PC-3 (cell line): ENCODE results near the gene EIF5.

Source experiments
- EZH2 ChIP-seq: fragments of 300-600 bp; sonication (generic); IDR thresholded peaks from one replicate; pipeline ENCODE4 v1.6.1; 2017; ENCODE audit warnings: antibody characterized with exemption, mild to moderate bottlenecking, low read length; ENCODE audit not compliant: unreplicated experiment
- EZH2phosphoT487 ChIP-seq: fragments of 300-600 bp; sonication (generic); IDR thresholded peaks from 2 replicates; pipeline ENCODE4 v1.6.1; 2018; ENCODE audit warnings: mild to moderate bottlenecking, antibody characterized with exemption, low read length, borderline replicate concordance
- TF ChIP-seq, protein P1 (sequence below): fragments of 300-600 bp; sonication (generic); conservative IDR thresholded peaks from 2 replicates; pipeline ENCODE4 v1.5.1; 2017; ENCODE audit warnings: antibody characterized with exemption, low read depth, mild to moderate bottlenecking, low read length

DNA sequence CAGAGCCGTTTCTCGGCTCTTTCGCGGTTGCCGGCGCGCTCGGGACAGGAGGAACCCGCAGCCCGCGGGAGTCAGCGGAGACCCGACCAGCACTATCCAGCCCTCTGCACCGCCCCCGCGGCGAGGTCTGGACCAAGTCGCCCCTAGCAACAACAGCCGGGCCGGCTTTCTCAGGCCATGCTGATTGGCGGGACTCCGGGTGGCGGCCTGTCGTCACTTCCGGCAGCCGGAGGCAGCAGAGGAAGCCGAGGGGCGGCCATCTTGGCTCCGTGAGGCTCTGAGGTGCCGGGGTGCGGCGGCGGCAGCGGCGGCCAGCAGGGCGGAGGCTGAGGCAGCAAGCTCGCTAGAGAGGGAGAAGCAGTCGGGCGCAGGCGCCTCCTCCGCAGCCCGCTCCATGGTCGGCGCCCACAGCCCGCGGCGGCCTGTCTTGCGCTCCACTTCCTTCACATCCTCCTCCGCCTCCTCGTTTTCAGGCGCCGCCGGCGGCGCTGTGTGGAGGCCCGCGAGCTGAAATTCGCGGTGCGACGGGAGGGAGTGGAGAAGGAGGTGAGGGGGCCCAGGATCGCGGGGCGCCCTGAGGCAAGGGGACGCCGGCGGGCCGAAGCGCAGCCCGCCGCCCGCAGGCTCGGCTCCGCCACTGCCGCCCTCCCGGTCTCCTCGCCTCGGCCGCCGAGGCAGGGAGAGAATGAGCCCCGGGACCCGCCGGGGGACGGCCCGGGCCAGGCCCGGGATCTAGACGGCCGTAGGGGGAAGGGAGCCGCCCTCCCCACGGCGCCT, 51.3 kb downstream of the EIF5 start, which contains the start of gene MARK3:
- TF ChIP-seq, protein P1, sequence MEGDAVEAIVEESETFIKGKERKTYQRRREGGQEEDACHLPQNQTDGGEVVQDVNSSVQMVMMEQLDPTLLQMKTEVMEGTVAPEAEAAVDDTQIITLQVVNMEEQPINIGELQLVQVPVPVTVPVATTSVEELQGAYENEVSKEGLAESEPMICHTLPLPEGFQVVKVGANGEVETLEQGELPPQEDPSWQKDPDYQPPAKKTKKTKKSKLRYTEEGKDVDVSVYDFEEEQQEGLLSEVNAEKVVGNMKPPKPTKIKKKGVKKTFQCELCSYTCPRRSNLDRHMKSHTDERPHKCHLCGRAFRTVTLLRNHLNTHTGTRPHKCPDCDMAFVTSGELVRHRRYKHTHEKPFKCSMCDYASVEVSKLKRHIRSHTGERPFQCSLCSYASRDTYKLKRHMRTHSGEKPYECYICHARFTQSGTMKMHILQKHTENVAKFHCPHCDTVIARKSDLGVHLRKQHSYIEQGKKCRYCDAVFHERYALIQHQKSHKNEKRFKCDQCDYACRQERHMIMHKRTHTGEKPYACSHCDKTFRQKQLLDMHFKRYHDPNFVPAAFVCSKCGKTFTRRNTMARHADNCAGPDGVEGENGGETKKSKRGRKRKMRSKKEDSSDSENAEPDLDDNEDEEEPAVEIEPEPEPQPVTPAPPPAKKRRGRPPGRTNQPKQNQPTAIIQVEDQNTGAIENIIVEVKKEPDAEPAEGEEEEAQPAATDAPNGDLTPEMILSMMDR: peak; percentile 29; the same call in 1 of the 2 replicates
- TF ChIP-seq EZH2 (no peak), EZH2phosphoT487 (no peak)
